Hematopoietic multipotent progenitor cell (in vitro differentiated cells): ENCODE results near the gene JOSD1. TPM values are rescaled to one million over a fixed set of nuclear protein-coding genes. Genes with fewer than 3 reads are reported as not detected.
"Not testable (repeated sequence)": the region's sequence is repeated elsewhere in the genome, so short reads cannot be mapped to it uniquely, and the experiment has no call there.

ENCODE experiments used
- DNase-seq, 3 donors: peaks; one replicate each; pipeline ENCODE4 v3.0.0-alpha.2; 2011 to 2015; ENCODE audit warnings: low read depth in 2 of 3, low spot score in 2 of 3
- total RNA-seq: library from RNA; depleted of rRNA; stranded (reverse); fragments of >200 nt; gene quantifications from one replicate; pipeline ENCODE4 v1.2.3, GENCODE V29; 2012

JOSD1 gene
- total RNA-seq, 1 donor = 65.7 TPM

DNA sequence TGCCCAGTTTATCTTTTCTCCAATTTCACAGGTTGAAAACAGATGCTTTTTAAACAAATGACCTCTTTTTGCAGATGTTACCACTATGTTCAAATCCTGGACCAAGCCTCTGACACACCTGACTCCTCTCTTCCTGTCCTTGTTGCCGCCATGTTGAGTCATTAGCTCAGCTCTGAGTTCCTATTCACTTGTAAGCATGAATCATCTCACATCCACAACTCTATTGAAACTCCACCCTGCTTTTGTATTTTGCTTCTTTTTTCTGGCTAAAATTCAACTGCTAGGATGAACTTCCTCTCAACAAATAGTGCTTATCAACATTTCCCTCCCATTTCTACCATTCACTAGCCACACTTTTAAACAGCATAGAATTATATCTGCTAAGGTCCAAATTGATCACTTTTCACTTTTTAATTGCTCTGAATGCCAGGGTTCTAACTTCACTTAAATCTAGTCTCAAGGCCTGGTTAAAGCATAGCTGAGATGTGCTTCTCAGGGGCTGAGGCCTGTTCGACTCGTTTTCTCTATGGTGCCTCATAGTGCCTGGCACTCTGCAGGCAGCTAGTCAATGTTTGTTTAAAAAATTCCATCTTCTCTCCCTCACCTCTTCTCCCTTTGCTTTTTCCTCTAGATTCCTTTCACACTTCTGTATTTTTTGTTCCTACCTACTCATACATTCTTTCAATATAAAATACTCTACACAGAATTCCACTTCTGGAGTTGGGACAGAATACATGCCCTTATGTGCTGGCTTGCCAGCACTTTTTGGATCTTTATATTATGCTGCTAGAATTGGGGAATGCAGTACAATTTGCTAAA lies 3.9 kb downstream of the JOSD1 start:
- DNase-seq = peak in 2 of 3 donors; percentile 21 to 37

DNA sequence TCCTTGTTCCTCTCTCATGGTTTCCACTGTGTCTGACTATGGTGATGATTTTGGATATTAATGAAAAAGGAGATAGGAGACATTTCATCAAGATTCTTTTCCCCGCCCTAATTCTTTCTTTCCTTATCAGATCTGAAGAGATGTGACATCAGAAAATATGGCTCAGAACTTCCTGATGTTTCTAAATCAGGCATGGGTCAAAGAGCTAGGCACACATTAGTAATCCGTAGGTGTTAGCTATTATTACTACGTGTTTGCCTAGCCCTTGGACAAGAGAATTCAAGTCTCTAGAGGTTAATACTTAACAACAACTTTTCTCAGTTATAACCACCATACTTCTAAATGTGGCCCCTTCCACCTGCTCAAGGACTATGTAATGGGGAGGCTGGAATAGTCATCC lies 5.8 kb downstream of the JOSD1 start:
- DNase-seq = no peak

DNA sequence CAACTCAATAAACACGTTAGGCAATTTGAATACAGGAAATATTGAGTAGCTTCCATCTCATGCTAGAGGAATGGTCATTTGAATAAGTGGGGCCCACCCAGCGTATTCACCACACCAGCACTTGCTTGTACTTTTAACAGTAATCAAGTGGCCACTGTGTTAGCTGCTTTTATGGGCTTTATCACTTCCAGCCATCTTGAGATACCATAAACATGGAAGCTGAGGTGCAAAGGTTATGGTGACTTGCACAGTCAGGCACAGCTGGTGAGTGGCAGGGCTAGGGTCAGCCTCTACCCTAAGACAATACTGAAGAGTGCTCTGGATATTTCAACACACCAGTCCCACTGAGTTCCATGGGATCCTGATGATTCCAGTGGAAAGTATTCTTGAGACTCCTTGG lies 6.7 kb downstream of the JOSD1 start:
- DNase-seq = no peak

DNA sequence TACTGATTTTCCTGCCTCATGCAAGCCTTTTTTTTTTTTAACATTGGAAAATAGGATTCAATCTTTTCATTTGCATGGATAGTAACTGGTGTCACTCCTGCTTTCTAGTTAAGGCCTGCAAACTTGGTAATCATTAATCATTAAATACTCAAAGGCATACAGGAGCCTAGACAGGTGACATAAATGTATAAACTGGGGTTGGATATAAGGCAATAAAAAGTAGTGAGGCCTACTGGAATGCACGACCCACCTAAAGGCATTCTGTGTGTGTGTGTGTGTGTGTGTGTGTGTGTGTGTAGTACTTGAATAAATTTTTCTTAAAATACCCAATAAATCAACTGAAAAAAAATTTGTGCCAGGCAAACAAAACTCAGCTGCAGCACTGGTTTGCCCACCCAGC lies 11.1 kb downstream of the JOSD1 start:
- no peak for DNase-seq

DNA sequence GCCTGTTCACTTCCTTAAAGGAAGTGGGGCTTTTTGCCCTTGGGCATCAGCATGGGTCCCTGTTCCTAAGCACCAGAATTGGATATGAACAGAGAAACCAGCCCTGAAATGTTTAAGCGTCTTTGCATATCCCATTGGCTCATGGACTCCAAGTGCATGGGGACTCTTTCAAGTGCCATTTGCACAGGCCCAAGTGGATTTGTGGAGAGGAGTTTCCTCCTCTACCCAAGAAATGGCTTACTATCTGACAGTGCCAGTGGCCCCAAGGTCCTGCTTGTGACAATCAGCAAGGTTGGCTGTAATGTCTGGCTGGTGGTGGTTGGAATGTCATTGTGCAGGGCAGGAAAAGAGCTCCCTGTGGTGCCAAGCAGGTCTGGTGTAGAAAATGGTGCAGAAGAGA lies 15.0 kb downstream of the JOSD1 start:
- no peak for DNase-seq

DNA sequence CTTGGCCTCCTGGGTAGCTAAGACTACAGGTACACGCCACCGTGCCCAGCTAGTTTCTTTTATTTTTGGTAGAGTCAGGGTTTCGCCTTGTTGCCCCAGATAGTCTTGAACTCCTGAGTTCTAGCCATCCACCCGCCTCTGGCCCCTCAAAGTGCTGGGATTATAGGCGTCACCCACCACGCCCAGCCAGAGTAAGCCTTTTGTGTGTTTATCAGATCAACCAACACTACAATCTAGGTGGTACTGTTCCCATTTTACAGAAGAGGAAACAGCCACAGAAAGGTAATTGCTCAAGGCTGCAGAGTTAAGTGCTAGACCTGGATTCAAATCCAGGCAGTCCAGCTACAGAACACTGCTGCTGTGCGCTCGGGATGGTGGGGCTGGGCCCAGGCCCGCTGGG lies 15.8 kb downstream of the JOSD1 start:
- no peak for DNase-seq

DNA sequence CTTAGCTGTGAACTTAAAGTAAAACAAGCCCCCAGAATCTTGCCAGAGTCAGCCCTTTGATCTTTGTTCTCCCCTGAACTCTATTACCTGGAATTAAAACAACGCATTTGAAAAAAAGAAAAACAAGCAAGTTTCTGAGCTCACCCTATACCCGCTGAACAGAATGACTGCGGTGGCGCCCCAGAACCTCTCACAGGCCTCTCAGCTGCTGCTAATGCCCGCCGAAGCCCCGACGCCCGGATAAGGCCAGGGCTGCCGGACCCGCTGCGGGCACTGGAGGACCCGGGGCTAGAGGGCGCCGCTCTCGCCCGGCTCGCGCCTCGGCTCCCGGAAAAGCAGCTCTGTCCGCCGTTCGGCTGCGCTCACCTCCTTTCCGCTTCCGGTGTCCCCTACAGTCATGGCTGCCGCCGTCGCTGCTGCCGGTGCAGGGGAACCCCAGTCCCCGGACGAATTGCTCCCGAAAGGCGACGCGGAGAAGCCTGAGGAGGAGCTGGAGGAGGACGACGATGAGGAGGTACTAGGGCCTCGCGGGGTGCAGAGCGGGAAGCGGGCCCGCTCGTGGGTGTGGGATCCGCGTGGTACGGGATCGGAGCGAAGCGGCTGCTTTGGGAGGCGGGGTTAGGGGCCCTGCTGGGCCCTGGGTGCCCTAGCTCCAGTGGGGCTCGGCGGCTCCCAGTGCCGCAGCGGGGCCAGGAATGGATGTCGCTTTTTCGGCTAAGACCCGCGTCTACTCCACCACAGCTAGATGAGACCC lies 19.0 kb downstream of the JOSD1 start, which contains the start of gene TOMM22:
Gene TOMM22, plus strand, starts transcription at position 376 of the 754 bp plus-strand sequence. Its CDS starts 22 bp downstream, at position 398.
- DNase-seq = peak; percentile 72 to 88 (median 87)

DNA sequence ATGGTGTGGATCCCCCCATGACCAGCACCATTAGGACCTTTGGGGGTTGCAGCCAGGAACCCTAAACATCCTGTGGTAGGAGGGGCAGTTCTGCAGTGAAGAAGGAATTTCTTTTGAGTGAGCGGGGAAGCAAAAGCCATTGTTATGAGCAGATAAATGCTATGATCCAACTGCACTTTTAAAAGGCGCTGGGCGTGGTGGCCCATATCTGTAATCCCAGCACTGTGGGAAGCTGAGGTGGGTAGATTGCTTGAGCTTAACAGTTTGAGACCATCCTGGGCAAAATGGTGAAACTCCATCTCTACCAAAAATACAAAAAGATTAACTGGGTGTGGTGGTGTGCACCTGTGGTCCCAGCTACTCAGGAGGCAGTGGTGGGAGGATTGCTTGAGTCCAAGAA lies 24.9 kb downstream of the JOSD1 start:
- no peak for DNase-seq

DNA sequence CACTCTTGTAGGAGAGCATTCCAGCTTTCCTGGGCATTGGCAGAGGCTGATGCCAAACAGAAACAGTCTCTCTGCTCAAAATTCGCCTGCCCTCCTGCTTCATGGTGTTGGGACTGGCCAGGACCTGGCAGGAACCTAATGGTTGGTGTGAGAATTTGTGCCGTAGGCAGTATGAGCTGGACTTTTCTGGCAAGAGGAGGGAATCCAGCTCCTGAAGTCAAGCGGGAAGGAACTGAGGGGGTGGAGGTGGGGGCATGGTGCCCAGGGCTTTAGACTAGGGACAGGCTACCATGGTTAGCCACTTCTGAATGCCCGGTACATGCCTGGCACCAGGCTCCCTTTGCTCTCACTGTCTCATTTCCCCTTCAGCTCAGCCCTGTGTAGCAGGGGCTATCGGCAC lies 25.9 kb downstream of the JOSD1 start:
- DNase-seq = no peak

DNA sequence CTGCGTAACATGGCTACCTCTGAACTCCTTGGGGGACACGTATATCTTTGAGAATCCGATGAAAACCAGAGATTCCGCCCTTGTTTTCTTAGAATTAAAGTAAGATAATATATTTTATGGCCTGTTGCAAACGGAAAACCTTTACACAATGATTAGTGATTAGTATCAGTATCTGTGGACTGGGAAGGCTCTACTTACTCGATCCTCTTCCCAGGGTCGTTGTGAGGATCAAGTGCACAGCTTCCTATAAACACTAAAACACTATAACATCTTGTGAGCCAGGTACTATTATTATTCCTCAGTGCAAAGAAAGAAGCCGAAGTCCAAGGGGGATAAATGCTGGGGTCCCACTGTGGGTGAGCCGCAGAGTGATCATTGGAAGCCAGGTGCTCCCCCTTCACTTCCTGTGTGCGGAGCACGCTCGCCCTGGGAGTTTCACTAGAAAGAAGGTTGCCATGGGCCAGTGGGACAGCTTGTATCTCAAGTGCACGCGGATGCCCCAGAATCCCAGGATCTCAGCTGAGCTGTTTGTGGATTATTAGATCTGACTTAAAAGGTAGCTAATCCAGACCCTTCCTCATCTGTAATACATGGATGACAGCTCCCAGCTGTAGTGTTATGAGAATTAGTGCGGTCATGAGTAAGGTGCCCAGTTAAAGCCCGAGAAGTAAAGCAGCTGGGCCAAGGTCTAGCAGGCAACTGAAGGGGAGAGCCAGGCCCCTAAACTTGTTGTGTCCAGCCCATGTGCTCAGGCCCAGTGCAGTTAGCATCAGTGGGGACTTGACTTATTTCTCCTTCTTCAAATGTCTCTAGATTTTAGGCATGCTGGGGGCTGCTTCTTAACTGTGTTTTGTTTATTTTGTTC lies 43.5 kb downstream of the JOSD1 start:
- DNase-seq = peak in 1 of 3 donors; percentile 18

DNA sequence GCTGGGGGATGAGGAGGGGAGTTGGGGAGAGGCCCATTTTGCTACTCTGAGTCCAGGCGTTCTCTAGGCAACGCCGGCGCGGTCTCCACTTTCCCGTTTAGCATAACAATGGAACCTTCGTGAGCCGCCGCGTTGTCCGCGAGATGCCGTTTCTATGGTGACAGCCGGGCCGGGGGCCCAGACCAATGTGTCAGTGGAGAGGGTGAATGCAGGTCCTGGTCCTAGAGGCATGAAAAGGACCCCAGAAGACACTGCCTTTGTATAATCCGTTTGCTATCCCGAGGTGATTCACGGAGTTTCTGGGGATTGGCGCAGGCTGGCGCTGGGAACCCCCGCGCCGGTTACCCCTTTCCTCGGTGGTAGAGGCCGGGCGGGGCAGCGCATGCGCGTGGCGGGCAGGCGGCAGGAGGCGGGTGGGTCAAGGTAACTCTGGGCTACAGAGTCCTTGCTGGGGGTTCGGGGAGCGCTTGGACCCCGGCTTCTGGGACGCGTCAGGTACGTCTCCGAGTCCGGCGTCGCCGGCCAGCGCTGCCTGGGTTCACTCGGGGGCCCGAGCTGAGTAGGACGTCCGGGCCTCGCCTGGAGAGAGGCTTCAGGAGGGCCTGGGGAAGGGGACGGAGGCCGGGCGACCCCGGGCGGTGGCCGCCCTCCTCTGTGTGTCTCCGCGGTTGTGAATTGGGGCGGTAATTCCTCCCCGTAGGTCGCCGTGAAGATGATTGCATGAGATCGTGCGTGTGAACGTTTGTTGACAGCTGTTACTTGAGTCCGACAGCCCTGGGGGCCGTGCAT lies 44.3 kb downstream of the JOSD1 start, which contains the start of the genes CBY1 and FAM227A:
Gene CBY1, plus strand, starts transcription at position 383 of the 789 bp plus-strand sequence. CDS start 11,417 bp downstream, outside the sequence.
Gene FAM227A, minus strand, starts transcription at position 137 of the 789 bp plus-strand sequence. CDS start 6,224 bp downstream, outside the sequence.
- DNase-seq = peak; percentile 82 to 89 (median 88)

DNA sequence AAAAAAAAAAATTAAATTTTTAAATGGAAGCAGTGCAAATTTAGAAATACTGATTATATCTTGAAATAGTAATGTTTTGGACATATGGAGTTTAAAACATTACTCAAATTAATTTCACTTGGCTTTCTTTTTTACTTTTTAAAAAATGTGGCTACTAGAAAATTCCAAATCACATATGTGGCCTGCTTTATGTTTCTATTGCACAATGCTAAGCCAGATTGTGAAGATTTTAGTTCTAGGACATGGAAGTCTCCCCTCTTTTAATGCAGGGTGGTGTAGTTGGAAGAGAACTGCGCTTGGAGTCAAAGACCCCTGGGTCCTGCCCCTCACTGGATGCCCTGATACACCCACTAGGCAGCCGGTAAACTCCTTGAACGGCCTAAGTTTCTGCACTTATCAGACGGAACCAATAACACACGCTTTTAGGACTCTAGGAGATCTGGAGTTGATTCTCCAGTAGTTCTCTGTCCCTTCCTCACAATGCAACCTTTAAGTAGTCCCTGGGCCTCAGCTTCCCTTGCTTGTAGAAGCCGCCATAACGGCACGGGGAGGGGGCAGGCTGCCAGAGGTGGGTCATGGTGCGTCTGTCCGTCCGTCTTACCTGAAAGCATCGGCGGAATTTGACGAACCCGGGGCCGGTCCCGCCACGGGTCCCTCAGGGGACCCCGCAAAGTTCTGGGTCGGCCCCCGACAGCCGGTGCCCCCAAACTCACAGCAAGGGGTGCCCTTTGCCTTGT lies 45.1 kb downstream of the JOSD1 start:
- peak in 1 of 3 donors; percentile 5 for DNase-seq

DNA sequence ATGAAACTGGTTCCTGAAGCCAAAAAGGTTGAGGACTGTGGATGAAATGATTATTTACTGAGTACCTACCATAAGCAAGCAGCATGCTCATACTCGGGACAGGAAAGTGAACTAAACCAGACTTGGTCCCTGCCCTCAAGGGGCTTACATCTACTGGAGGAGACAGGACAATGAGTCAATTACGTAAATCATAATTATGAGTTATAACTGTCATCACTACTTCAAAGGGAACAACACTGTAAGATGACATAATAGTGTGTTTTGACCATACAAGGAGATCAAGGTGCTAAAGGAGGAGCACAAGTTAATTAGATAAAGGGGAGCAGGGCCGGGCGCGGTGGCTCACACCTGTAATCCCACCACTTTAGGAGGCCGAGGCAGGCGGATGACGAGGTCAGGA lies 47.0 kb downstream of the JOSD1 start:
- no peak for DNase-seq

DNA sequence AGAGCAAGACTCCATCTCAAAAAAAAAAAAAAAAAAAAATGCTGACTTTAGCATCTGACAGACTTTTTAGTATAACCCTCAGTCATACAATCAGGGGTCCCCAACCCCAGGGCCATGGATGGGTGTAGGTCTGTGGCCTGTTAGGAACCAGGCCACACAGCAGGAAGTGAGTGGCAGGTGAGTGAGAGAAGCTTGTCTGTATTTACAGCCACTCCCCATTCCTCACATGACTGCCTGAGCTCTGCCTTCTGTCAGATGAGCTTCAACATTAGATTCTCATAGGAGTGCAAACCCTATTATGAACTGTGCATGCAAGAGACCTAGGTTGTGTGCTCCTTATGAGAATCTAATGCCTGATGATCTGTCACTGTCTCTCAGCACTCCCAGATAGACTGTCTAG lies 47.9 kb downstream of the JOSD1 start:
- no peak for DNase-seq

DNA sequence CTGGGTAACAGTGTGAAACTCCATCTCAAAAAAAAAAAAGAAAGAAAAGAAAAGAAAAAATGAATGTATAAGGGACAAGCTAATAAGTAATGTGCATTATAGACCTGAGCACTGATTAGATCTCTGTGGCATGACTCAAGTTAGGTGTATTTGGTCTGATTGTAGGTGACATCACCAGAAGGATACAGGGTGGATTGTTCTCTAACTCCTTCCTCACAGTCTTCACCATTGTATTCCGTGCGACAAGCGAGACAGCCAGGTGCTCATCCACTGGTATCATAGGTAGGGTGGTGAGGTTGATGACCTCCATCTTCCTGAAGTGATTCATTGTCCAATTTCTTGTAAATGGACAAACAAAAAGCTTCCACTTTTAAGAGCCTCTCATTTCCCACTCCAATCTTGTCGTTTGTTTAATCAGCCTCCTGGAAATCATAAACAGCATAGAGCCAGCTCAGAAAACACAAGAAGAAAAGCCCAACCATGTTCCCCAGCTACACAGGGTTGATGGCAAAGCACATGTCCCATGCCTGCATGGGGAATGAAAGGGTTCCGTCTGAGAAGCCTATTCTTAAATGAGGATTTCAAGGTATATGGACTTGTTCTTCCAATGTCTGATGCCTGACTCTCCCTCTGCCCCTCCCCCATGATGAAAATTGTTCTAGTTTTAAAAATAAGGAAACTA lies 50.8 kb downstream of the JOSD1 start:
- DNase-seq = no peak

DNA sequence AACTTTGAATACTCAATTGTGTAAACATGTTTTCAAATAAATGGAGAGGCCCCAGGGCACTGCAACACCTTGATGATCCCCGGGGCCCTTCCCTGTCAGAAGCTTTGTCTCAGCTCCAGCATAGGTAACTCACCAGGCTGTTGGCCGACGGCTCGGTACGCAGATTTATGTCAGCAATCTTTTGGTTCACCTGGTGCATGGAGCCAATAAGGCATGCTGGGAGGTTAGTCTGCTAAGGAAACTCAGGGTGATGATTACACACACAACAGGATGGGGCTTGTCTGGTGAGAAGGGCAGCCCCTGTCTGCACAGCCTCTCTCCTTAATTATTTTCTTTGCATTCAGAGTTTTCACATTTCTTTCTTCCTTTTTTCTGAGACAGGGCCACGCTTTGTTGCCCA lies 55.3 kb downstream of the JOSD1 start:
- DNase-seq = no peak

DNA sequence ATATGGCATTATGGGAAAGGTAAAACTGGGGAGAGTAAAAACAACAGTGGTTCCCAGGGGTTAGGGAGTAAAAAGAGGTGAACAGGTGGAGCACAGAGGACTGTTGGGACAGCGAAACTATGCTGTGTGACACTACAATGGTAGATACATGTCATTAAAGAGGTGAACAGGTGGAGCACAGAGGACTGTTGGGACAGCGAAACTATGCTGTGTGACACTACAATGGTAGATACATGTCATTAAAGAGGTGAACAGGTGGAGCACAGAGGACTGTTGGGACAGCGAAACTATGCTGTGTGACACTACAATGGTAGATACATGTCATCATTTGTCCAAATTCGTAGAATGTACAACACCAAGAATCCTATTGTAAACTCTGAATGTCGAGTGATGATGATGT lies 56.5 kb downstream of the JOSD1 start:
- DNase-seq = not testable (repeated sequence)

DNA sequence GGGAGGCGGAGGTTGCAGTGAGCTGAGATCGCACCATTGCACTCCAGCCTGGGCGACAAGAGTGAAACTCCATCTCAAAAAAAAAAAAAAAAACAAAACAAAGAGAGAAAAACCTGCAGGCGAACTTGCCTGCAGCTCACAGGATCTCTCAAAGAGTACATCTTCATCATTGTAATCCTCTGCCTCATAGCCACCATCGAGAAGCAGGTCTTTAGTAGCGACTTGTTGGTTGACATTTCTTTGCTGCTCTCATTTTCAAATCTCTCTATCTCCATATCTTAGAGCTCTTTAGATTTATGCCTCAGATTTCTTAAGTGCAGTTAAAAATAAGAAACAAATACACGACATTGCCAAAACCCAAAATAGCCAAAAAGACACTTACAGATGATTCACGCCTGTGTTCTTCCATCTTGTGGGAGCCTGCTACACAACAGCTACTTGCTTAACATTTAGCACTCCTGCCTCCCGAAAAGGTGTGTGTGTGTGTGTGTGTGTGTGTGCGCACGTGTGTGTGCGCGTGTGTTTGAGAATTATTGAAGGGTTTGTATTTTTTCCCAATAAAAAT lies 59.2 kb downstream of the JOSD1 start:
- DNase-seq = no peak
